Thyroid gland (tissue), 4 donors: Measurements from ENCODE around the gene SERPINA5.

Source experiments
- CTCF ChIP-seq, 6 experiments: fragments of 200-600 bp in 3 of 6; fragments of 450-650 bp in 3 of 6; sonication (generic) in 3 of 6; IDR thresholded peaks; one replicate each; pipeline ENCODE4 v1.5.1; 2016 to 2019; ENCODE audit warnings: antibody characterized with exemption in 6 of 6, mild to moderate bottlenecking in 2 of 6, inconsistent platforms in 1 of 6, moderate library complexity in 1 of 6
- POLR2A ChIP-seq, 2 donors: fragments of 450-650 bp; IDR thresholded peaks; one replicate each; pipeline ENCODE4 v1.6.1; 2017; ENCODE audit warnings: antibody characterized with exemption in 2 of 2, mild to moderate bottlenecking in 2 of 2, moderate library complexity in 1 of 2

GRCh38 chr14:94557327-94557726, 23.9 kb upstream of the SERPINA5 start:
- TF ChIP-seq POLR2A (IDR thresholded peaks at IDR 0.05), result no peak
- TF ChIP-seq CTCF (IDR thresholded peaks at IDR 0.05), result no peak
